GM19043 (cell line): ENCODE results near the gene QARS1.

ENCODE experiments used
- ATAC-seq: cut with Tn5 transposase; IDR thresholded peaks from one replicate; pipeline ENCODE4 v1.9.1; 2021; ENCODE audit warnings: low read depth; ENCODE audit not compliant: unreplicated experiment

The QARS1 gene

DNA sequence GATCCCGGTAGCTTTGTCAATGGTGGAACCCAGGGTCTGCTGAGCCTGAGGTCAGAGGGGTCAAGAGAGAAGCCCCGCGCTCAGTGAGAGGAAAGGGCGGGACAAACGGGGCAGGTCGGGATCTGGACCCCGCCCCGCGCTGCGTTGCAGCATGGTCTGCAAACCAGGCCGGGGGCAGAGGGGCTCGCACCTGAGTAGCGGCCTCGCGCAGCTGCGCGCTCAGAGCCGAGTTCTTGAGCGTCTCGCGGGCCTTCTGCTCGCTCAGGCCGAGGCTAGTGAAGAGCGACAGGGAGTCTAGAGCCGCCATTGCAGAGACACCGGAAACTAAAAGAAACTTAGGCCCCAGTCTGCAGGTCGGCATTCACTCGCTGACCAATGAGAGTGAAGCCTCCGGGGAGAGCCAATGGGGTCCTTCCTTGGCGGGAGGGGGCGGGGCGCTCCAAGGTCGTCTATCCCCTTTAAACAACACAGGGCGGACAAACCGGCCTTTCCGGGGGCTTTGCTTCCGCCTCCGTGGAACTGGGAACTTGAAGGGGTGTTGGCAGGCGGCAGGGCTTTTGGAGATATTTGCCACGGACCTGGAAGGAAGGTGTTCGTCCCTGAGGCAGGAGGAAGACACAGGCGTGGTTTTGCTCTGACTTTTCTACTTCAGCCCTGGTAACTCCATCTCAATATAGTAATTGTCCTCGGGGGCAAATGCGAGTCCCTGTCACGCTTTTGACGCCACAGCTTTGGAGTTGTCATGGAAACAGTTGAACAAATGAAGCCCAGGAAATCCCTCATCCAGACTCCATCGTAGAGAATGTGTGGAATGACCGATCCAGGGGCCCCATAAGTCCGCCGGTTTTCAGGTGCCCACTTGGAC is at the start of gene QARS1:
TSS of gene QARS1 (minus strand) at position 331 of the 865 bp plus-strand sequence. CDS start at position 307, 24 bp downstream.
- peak; percentile 93 for ATAC-seq

DNA sequence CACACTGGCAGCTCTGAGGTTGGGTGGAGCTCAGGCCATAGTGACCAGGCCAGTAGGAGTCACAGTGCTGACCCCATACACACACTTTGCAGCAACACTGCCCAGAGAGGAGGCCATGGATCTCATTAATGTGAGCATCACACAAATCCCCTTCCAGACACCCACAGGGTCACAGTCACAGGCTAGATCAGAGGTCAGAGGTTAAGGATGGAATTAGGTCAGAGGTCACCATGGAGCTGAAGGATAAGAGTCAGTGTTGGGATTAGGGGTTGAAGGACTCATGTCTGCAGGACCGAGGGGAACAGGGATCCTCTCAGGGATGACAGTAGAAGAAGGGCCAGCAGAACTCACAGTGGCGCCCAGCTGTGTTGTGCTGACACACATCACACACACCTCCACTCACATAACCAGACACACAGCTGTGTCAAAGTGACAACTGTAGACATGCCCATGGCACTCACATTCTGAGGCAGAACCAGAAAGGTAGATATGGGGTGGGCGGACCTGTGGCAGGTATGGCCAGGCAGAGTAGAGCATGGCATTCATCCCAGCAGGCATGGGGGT is 48.9 kb upstream of the QARS1 start:
- ATAC-seq = no peak

DNA sequence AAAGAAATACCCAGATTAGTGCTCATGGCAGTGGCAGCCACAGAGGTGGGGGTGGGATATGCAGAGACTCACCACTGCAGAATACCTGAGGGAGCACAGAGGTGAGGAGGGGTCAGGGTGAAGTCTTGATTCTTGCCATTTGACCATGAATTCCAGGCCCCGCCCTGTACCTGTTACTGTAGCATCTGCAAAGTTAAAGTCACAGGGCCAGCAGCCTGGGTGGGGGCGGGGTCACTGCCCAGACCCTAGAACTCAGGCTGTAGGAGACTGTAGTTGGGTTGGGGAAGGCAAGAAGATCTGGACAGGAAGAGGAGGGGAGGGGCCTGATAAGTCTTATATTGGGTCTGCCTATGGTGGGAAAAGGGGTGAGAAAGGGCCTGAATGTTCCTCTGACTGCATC is 47.1 kb upstream of the QARS1 start:
- ATAC-seq = no peak

DNA sequence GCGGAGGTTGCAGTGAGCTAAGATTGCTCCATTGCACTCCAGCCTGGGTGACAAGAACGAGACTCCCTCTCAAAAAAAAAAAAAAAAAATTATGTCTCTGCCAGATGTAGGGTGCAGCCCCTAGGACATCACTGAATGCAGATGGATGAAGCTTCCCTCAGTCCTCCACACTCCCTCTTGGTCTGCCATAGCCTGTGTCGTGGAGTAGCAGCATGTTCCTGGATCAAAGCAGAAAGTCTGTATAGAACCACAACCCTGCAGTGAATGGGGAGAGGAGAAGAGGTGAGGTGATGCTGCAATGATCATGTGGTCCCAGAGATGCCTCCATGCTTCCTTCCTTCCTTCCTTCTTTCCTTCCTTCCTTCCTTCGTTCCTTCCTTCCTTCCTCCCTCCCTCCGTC is 43.6 kb upstream of the QARS1 start:
- ATAC-seq = no peak

DNA sequence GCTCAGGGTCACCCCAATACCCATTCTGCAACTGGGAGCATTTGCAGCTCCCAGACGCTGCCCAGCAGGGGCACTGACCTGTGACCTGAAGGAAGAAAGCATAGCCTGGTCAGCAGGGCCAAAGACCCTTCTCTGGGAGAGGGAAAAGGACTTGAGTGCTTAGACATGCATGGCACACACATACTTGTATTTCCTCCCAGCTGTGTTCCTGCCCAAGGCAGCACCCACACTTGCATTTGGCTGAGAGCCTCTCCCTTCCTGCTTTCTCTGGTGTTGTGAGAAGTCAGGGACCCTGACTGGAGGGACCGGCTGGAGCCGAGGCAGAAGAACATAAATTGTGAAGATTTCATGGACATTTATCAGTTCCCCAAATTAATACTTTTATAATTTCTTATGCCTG is 35.5 kb upstream of the QARS1 start:
- no peak for ATAC-seq

DNA sequence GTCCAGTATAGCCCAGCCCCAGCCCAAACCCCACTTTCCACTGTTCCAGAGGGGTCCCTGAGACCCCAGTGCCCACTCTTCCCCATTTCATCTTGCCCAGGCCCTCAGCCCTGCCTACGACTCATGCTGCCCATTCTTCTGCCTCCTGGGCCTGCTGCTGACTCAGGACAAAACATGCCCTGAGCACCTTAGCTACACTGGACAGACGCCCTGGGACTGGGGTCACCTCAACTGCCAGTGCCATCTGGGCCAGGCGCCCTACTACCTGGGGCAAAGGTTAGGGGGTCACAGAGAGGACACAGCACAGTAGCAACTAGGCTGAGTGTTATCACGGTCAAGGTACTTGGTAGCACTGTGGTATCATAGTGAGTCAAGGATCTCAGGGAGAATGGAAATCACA is 30.9 kb upstream of the QARS1 start:
- ATAC-seq = no peak

DNA sequence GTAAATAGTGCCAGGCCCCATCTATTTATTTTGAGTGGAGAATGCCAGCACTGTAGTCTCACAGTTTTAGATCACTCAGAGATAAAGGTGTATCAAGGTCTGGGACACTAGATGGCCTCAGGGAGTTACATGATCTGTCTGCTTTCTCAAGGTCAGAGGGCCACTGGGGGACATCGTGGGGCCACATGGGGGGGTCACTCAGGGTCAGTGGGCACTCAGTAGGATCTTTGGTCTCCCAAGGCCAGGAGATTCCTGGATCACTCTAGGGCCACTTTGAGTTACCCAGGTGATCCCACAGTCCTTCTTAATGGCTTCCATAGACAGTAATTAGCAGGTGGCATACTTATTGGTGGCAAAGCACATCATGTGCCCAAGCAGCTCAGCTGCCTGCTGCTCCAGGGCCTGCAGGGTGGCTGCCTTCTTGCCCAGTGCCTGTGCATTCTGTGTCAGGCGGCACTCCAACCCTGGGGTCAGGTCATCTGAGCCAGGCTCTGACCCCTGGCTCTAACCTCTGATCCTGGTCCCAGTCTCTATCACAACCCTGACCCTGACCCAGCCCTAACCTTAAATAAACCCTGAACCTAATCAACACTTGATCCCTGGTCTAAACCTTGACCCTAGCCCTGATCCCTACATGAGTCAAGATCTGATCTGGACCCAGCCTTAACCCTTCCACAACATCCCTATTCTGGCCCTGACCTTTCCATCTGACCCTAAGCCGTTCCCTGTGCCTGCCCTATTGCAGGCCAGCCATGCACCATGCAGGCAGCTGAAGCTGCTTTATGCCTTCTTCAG is 30.1 kb upstream of the QARS1 start:
- no peak for ATAC-seq

DNA sequence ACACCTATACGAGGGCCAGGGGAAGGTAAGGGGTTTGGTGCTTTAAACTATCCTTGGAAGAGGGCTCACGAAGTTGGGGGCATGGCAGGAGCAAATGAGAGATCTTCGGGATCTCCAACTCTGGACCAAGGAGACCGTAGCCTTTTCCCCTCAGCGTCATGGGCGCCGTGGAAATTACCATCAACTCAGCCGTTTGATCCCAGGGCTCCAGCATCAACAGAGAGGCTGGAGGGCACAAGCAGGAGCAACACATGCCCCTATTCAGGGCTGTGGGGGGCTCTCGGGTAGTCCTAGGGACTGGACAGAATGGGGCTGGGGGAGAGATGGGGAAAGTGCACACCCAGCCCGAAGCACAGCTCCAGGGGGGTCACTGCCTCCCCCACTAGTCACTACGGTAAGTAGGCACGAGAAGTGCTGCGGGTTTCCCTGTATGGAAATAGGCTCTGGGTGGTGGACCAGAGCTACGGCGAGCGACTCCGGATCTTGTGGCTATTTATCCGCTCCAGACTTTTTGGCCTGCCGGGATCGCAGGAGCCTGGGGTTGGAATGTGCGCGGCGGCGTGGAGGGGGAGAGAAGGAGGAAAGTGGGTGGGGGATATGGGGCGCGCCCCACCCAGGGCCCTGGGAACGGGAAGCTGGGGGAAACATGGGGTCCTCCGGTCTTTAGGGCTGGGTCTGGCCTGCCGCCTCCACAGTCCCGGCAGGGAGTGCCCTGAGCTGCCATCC is 28.8 kb upstream of the QARS1 start:
- no peak for ATAC-seq

DNA sequence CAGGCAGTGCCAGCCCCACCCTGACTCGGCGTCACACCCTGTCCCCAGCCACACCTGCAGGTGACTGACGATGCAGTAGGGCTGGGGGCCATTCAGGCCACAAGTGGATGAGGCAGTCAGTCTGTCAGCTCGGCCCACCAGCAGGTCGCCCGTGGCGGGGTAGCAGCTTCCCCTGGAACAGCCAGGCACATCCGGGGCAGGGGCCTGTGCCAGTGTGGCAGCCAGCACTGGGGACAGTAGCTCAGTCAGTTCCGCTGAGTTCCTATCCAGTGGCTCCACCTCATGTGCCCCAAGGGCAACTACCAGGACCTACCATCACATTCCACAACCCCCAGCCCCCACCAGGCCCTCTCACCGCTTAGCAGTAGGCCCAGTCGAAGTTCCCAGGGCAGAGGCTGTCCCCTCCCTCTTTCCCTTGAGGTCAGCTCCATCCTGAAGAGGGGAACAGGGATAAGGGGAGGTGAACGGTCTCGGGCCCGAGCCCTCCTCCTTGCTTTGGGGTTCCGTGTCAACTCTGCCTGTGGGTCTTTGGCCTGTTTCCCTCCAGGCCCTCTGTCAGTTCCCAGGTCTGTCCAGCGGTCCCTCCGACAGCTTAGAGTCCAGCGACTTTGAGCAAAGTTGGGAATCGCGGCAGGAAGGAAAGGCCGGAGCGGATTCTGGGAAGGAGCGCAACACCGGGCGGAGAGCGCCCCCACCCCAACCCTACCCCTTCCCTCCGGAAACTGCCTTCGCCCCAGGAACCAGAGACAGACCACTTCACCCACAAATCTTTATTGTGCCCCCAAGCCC is 28.1 kb upstream of the QARS1 start, which contains the start of gene LAMB2:
TSS of gene LAMB2 (minus strand) at position 614 of the 789 bp plus-strand sequence. CDS start at position 431, 183 bp downstream.
- no peak for ATAC-seq

DNA sequence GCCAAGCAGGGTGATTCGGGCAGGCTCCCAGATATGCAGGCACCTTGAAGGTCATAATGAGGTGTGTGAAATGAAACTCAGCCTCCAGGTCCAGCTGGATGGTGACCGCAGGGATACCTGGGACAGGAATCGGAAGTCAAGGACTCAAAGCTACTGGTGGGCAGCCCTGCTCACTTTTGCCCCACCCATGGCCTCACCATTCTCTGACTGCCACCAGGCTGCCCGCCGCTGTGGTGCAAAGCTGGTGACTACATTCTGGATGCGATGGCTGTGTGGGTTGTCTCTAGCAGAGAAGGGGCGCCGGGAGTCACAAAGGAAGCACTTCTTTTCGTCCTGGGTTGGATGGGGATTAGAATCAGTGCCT is 27.5 kb upstream of the QARS1 start:
- ATAC-seq = no peak

DNA sequence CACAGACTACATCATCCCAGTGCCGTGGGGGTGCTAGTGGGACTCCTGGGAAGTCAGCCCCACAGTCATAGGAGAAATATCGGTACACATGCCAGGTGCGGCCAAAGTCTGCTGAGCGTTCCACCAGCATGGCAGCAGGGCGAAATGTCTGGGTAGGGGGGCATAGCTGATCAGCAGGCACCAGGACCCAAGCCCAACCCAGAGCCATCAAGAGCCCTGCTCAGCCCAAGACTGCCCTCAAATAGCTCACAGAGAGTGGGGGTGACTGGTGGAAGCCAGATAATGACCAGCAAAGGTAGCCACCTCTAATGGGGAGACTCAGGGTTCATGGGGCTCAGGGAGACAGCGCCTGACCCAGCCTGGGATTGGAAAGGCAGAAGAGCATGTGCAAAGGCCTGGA is 27.0 kb upstream of the QARS1 start:
- ATAC-seq = no peak

DNA sequence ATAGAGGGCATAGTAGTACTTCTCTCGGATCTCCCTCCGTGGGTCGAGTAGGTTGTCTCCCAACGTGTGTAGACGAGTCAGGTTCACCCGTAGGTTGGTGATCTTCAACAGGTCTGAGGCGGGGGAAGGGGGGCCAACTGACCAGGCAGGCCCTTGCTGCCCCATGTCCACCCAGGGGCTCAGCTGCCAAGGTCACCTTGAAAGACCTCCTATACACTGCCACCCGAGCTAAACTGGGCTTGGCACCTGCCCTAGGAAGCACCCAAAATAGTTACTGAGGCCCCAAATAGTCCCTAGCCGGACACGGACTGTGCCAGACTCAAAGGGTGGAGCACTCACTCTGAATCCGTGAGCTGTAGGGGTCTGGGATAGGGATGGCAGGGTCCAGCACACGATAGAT is 26.5 kb upstream of the QARS1 start:
- ATAC-seq = no peak

DNA sequence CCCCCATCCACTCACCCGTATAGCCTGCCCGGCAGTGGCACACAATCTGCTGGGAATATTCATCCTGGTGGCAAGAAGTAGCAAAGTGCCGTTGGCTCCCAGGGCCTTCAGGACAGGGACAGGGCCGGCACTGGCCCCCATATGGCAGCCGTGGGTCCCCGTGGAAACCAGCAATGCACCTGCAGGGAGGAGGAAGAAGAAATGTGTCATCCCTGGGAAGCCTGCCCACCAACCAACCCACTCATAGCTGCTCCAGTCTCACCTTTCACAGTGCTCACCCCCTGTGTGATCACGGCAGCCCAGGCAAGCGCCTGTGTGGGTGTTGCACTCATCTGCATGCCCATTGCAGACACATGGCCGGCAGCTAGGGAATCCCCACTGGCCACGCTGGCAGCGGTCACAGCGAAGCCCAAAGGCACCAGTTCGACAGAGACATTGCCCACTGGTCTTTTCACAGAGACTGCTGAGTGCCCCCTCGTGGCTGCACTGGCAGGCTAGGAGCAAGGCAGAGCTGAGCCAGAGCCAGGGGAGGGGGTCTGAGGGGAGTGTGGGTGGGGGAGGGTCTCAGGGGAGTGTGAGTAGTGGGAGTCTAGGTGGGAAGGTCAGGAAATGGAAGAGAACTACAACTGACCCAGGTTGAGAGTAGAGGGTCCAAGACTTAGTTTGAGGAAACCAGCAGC is 20.6 kb upstream of the QARS1 start:
- no peak for ATAC-seq

DNA sequence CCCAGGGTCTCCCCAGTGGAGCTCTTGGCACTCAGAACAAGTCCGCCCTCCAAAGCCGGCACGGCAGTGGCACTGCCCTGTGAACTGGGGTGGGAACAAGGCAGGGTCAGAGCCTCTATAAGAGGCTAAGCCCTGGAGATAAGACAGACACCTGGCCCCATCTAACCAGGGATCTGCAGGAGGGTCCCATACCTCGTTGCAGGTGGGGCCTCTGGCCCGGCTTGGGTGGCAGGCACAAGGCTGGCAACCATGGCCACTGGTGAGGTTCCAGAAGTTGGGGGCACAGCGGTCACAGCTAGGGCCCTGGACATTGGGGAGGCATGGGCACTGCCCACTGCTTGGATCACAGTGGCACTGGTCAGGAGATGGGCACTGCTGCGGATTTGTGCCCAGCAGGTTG is 19.6 kb upstream of the QARS1 start:
- no peak for ATAC-seq

DNA sequence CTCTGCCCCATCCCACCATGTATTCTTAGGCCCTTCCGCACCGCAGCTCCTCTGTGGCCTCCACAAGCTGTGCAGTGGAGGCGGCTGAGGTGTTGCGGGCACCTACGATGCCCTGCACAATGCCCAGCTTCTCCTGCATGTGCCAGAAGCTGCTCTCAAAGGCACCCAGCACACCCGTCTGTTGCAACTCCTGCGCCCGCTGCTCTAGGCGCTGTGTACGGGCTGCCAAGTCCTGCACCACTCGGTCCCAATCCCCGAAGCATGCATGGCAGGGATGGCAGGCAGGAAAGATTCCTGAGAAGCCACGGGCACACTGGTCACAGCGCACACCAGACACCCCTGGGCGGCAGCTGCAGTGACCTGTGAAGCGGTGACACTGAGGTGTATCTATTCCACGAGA is 19.1 kb upstream of the QARS1 start:
- ATAC-seq = no peak

DNA sequence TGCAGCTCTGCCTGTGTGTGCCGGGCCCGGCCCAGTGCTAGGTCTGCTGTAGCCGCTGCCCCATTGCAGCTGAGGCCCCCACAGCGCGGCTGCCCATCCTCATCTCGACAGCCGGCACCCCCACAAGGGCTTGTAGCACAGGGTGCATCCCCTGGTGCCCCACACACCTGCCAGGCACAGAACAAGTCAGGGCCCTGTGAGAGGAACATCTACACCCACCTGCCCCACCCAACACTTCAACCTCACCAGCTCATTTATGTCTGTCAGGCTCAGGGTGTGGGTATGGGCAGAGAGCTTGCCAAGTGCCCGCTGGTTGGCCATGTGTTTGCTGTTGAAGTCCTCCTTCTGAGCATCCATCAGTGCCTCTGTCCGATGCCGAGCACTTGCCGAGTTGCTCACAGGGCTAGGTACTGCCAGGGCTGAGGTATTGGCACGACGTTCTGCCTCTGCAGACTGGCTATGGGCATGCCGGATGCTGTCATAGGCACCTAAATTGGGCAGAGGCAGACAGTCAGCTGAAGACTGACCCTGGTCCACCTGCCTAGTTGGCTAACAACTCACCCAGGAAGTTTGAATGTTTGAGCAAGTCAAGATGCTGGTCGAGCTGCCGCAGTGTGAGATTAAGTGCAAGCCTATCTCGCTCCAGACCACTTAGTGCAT is 18.5 kb upstream of the QARS1 start:
- ATAC-seq = no peak

DNA sequence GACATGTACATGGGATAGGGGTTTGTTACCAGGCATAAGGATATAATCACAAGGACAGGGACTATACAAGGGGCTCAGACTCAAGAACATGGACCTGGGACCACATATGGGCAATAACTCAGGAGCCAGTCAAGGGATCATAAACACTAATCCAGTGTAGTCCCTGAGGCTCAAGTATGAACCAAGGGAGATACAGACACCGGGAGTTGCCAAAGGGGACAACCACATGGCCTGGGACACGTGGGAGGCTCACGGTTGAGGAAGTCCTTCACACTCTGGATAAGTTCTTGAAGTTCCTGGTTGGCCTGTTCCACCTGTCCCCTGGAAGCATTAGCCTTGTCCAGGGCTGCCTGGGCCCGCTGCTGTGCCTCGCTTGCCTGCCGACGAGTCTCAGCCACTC is 17.9 kb upstream of the QARS1 start:
- no peak for ATAC-seq

DNA sequence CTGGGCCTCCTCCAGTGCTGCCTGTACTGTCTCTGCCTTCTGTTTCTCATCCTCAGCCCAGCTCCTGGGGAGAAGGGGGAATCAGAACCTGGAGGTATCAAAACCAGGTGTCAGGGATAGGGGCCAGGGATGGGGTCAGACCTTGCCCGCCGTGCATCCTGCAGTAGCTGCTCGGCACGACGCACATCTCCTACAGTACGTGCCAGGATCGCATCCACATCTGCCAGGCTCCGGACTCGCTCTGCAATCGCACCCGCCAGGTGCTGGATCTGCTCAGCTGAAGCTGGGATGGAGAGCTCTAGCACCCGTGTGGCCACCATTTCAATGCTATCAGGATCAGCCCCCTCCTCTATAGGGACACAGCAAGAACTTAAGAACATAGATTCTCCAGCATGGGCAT is 17.5 kb upstream of the QARS1 start:
- no peak for ATAC-seq

DNA sequence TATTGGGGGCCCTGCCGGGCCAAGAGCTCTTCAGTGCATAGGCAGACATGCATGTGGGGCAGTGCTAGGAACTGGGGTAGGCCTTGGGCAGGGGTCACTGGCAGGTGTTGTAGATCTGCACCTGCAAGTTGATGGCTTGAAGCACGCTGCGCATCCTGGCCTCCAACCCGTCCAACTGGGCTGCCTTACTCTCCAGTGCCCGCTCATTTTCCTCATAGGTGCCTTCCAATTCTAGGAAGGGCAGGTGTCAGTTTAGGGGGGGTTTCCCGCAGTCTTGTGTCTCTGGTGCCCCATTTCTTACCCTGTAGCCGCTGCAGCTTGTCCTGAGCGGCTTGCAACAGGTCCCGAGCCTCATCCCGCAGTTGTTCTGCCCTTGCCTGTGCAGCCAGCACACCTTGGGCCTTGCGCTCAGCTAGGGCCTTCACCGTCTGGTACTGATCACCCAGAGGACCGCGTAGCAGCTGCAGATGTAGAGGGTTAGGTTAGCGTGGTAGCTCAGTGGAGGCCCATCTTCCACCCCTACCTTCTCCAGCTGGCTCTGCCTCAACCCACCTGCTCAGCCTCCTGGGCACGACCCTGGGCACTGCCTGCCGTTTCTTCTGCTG is 16.7 kb upstream of the QARS1 start:
- no peak for ATAC-seq
